Endodermal cell (in vitro differentiated cells): ENCODE results near the gene LMF1. TPM values are rescaled to one million over a fixed set of nuclear protein-coding genes. Genes with fewer than 3 reads are reported as not detected.

Experiments used
- DNase-seq: peaks from one replicate; pipeline ENCODE4 v3.0.0-alpha.2; 2017
- H3K27ac ChIP-seq: 2 replicates; pipeline ENCODE4 v1.5.1; 2013; ENCODE audit warnings: mild to moderate bottlenecking, low read depth, low read length, moderate library complexity
- H3K27me3 ChIP-seq: 2 replicates; pipeline ENCODE4 v1.6.1; 2013; ENCODE audit warnings: mild to moderate bottlenecking, low read length, moderate library complexity; ENCODE audit not compliant: insufficient read depth, control insufficient read depth, poor library complexity, severe bottlenecking
- H3K36me3 ChIP-seq: 2 replicates; pipeline ENCODE4 v1.7.0; 2013; ENCODE audit warnings: mild to moderate bottlenecking, low read length, moderate library complexity; ENCODE audit not compliant: control insufficient read depth, insufficient read depth
- H3K4me1 ChIP-seq: one replicate; pipeline ENCODE4 v1.7.0; 2013; ENCODE audit warnings: low read length; ENCODE audit not compliant: control insufficient read depth, insufficient read depth
- H3K4me3 ChIP-seq: 2 replicates; pipeline ENCODE4 v1.5.1; 2013; ENCODE audit warnings: mild to moderate bottlenecking, low read length, moderate library complexity
- H3K9ac ChIP-seq: 2 replicates; pipeline ENCODE4 v1.6.1; 2013; ENCODE audit warnings: mild to moderate bottlenecking, low read length, moderate library complexity; ENCODE audit not compliant: poor library complexity, severe bottlenecking; ENCODE audit errors: extremely low read depth
- H3K9me3 ChIP-seq: 2 replicates; pipeline ENCODE4 v1.6.1; 2013; ENCODE audit warnings: mild to moderate bottlenecking, low read length, moderate library complexity; ENCODE audit not compliant: control insufficient read depth
- H3K27ac Mint-ChIP-seq: 2 replicates; pipeline ENCODE4 v1.8.0; 2020; ENCODE audit warnings: mixed read lengths
- H3K27me3 Mint-ChIP-seq: 2 replicates; pipeline ENCODE4 v1.8.0; 2021; ENCODE audit warnings: mild to moderate bottlenecking, mixed read lengths; ENCODE audit not compliant: insufficient read depth
- H3K36me3 Mint-ChIP-seq: 2 replicates; pipeline ENCODE4 v1.8.0; 2020; ENCODE audit warnings: low read depth, mixed read lengths
- H3K4me1 Mint-ChIP-seq: 2 replicates; pipeline ENCODE4 v1.8.0; 2020; ENCODE audit warnings: mixed read lengths
- H3K4me3 Mint-ChIP-seq: 2 replicates; pipeline ENCODE4 v1.8.0; 2020; ENCODE audit warnings: mild to moderate bottlenecking, moderate library complexity, mixed read lengths
- H3K9me3 Mint-ChIP-seq: 2 replicates; pipeline ENCODE4 v1.8.0; 2020; ENCODE audit warnings: mild to moderate bottlenecking, mixed read lengths
- CTCF ChIP-seq: fragments of 200-600 bp; sonication (generic); conservative IDR thresholded peaks from 2 replicates; pipeline ENCODE4 v1.5.0; 2021; ENCODE audit warnings: antibody characterized with exemption, mild to moderate bottlenecking
- WGBS, 2 experiments: methylation state at CpG; one replicate each; pipeline versions ENCODE4 v1.1.5 to v1.1.7; 2013; ENCODE audit warnings: missing lambda C conversion rate in 2 of 2, mixed read lengths in 1 of 2; ENCODE audit not compliant: insufficient coverage in 1 of 2, insufficient read length in 1 of 2; 5-methylcytosine and 5-hydroxymethylcytosine counted together
- total RNA-seq, 2 donors: library from RNA; stranded (reverse); fragmentation: NEBNext Ultra II Directional in 1 of 2; extraction: Animal tissue kit (Norgen Biotek cat#: 25700) in 1 of 2; gene quantifications; 2 replicates in 1 of 2; 3 replicates in 1 of 2; pipeline ENCODE4 v1.2.1, GENCODE V29; 2021

LMF1 gene
- total RNA-seq, 2 donors from 2014 or later = 13.7 to 15.1 TPM

GRCh38 chr16:999677-1000076 lies 28.9 kb upstream of the LMF1 start:
- H3K4me1 ChIP-seq = peaks cover 10% of the 10 kb centered on the region
- no peak overlapping the region for H3K27ac ChIP-seq
- Mint-ChIP-seq H3K27ac (no peak overlapping the region), H3K36me3 (no peaks in the 10 kb centered on the region), H3K9me3 (no peaks in the 10 kb centered on the region), H3K4me3 (no peak overlapping the region), H3K4me1 (peaks cover 2% of the 10 kb centered on the region), H3K27me3 (peaks cover 6% of the 10 kb centered on the region)
- H3K9me3 ChIP-seq = peaks cover 4% of the 10 kb centered on the region
- no peak for DNase-seq
- no peak overlapping the region for H3K4me3 ChIP-seq
- H3K27me3 ChIP-seq = no peaks in the 10 kb centered on the region
- no peak overlapping the region for H3K9ac ChIP-seq
- no peaks in the 10 kb centered on the region for H3K36me3 ChIP-seq
- WGBS, 2 experiments = 90 to 94% methylated on average over 9 to 11 of the region's 11 CpGs
- no peak for TF ChIP-seq CTCF

GRCh38 chr16:998615-999014 lies 27.8 kb upstream of the LMF1 start:
- H3K9me3 ChIP-seq = peaks cover 7% of the 10 kb centered on the region
- Mint-ChIP-seq H3K4me3 (no peak overlapping the region), H3K27me3 (peaks cover 9% of the 10 kb centered on the region), H3K9me3 (no peaks in the 10 kb centered on the region), H3K4me1 (peaks cover 2% of the 10 kb centered on the region), H3K27ac (no peak overlapping the region), H3K36me3 (no peaks in the 10 kb centered on the region)
- 84 to 89% methylated on average over 2 to 11 of the region's 11 CpGs for WGBS, 2 experiments
- H3K27me3 ChIP-seq = no peaks in the 10 kb centered on the region
- no peak overlapping the region for H3K27ac ChIP-seq
- H3K9ac ChIP-seq = no peak overlapping the region
- no peaks in the 10 kb centered on the region for H3K36me3 ChIP-seq
- DNase-seq = no peak
- no peak for TF ChIP-seq CTCF
- no peak overlapping the region for H3K4me3 ChIP-seq
- H3K4me1 ChIP-seq = peaks cover 10% of the 10 kb centered on the region

- H3K4me3 ChIP-seq = no peak overlapping the region
- Mint-ChIP-seq H3K36me3 (no peaks in the 10 kb centered on the region), H3K27ac (no peak overlapping the region), H3K4me1 (peaks cover 2% of the 10 kb centered on the region), H3K27me3 (peaks cover 9% of the 10 kb centered on the region), H3K4me3 (no peak overlapping the region), H3K9me3 (no peaks in the 10 kb centered on the region)
- no peak for TF ChIP-seq CTCF
- peaks cover 7% of the 10 kb centered on the region for H3K9me3 ChIP-seq
- peaks cover 10% of the 10 kb centered on the region for H3K4me1 ChIP-seq
- H3K27me3 ChIP-seq = no peaks in the 10 kb centered on the region
- 88 to 95% methylated on average over 9 to 11 of the region's 11 CpGs for WGBS, 2 experiments
- no peak overlapping the region for H3K9ac ChIP-seq
- no peak for DNase-seq
- H3K36me3 ChIP-seq = no peaks in the 10 kb centered on the region
- H3K27ac ChIP-seq = no peak overlapping the region
These were observed 27.4 kb upstream of the LMF1 start for GRCh38 chr16:998211-998610.
